ENCODE results near the gene PANX2.

PANX2 gene

GRCh38 chr22:50169774-50170341, 673 bp upstream of the PANX2 start:
- peak in 2 of 3 experiments; percentile 48 to 49 for DNase-seq (ENCODE audit: low read depth in 3 of 3)

GRCh38 chr22:50171319-50171964, 911 bp downstream of the PANX2 start:
- DNase-seq (ENCODE audit: low read depth in 3 of 3), result no peak

GRCh38 chr22:50171965-50172421, 1.5 kb downstream of the PANX2 start:
- DNase-seq (ENCODE audit: low read depth in 3 of 3), result no peak

- DNase-seq (ENCODE audit: low read depth in 3 of 3), result no peak
These were observed 2.9 kb downstream of the PANX2 start for GRCh38 chr22:50173311-50173982.

GRCh38 chr22:50173983-50174355, 3.4 kb downstream of the PANX2 start:
- DNase-seq (ENCODE audit: low read depth in 3 of 3), result no peak

GRCh38 chr22:50174382-50175190, 4.1 kb downstream of the PANX2 start:
- no peak for DNase-seq (ENCODE audit: low read depth in 3 of 3)

- no peak for DNase-seq (ENCODE audit: low read depth in 3 of 3)
These were observed 4.6 kb downstream of the PANX2 start for GRCh38 chr22:50175191-50175461.

GRCh38 chr22:50175921-50176849, 5.7 kb downstream of the PANX2 start:
- no peak for DNase-seq (ENCODE audit: low read depth in 3 of 3)

GRCh38 chr22:50176850-50177536, 6.5 kb downstream of the PANX2 start:
- no peak for DNase-seq (ENCODE audit: low read depth in 3 of 3)

- DNase-seq (ENCODE audit: low read depth in 3 of 3), result no peak
These were observed 7.3 kb downstream of the PANX2 start for GRCh38 chr22:50177537-50178470.

GRCh38 chr22:50178471-50178864, 7.9 kb downstream of the PANX2 start:
- no peak for DNase-seq (ENCODE audit: low read depth in 3 of 3)

- DNase-seq (ENCODE audit: low read depth in 3 of 3), result no peak
These were observed 8.6 kb downstream of the PANX2 start for GRCh38 chr22:50178871-50179869.

GRCh38 chr22:50179937-50180726, 9.6 kb downstream of the PANX2 start:
- no peak for DNase-seq (ENCODE audit: low read depth in 3 of 3)

- no peak for DNase-seq (ENCODE audit: low read depth in 3 of 3)
These were observed 10.4 kb downstream of the PANX2 start for GRCh38 chr22:50180727-50181521.

- no peak for DNase-seq (ENCODE audit: low read depth in 3 of 3)
These were observed 11.9 kb downstream of the PANX2 start for GRCh38 chr22:50182176-50183081.

Data from stimulated activated CD4-positive, alpha-beta T cell treated with anti-CD3 and anti-CD28 coated beads, TNF-alpha, amount 100 ng/mL, for 4 hours (primary cell).